ENCODE data around the gene POU6F2. TPM values are rescaled to one million over a fixed set of nuclear protein-coding genes. Genes with fewer than 3 reads are reported as not detected.

POU6F2 gene
- total RNA-seq, 4 donors from 2014 or later: 0.91 TPM; not detected in 3

DNA sequence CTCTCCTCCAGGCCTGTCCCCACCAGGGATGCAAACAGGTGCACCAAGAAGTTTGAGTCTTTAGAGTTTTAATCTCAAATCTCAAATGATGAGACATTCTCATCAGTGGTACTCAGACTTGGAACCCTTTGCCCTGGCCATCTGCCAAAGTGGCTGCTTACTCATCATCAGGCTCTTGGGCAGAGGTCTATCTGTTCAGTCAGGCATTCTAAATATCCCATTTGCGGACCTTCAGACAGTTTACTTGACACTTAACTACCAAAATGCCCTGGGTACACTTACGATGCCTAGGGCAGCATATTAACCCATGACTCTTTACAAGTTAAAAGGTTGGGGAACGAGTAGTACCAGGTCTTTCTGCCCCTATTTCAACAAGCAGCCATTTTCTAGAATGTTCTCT, 527.3 kb downstream of the POU6F2 start:
- Histone ChIP-seq H3K4me1 (no peaks in the 10 kb centered on the region), H3K4me3 (no peak overlapping the region), H3K27ac (no peak overlapping the region), H3K36me3 (no peaks in the 10 kb centered on the region), H3K27me3 (no peaks in the 10 kb centered on the region), H3K9me3 (no peaks in the 10 kb centered on the region)
- no peak for TF ChIP-seq POLR2A (IDR thresholded peaks at IDR 0.05)
- TF ChIP-seq, protein P1, sequence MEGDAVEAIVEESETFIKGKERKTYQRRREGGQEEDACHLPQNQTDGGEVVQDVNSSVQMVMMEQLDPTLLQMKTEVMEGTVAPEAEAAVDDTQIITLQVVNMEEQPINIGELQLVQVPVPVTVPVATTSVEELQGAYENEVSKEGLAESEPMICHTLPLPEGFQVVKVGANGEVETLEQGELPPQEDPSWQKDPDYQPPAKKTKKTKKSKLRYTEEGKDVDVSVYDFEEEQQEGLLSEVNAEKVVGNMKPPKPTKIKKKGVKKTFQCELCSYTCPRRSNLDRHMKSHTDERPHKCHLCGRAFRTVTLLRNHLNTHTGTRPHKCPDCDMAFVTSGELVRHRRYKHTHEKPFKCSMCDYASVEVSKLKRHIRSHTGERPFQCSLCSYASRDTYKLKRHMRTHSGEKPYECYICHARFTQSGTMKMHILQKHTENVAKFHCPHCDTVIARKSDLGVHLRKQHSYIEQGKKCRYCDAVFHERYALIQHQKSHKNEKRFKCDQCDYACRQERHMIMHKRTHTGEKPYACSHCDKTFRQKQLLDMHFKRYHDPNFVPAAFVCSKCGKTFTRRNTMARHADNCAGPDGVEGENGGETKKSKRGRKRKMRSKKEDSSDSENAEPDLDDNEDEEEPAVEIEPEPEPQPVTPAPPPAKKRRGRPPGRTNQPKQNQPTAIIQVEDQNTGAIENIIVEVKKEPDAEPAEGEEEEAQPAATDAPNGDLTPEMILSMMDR (IDR thresholded peaks at IDR 0.05): no peak
- intact Hi-C loops (cut with DNase I; ENCODE audit: low total_unique reads): no loop called here
- peak in 1 of 2 donors; percentile 15 for DNase-seq

DNA sequence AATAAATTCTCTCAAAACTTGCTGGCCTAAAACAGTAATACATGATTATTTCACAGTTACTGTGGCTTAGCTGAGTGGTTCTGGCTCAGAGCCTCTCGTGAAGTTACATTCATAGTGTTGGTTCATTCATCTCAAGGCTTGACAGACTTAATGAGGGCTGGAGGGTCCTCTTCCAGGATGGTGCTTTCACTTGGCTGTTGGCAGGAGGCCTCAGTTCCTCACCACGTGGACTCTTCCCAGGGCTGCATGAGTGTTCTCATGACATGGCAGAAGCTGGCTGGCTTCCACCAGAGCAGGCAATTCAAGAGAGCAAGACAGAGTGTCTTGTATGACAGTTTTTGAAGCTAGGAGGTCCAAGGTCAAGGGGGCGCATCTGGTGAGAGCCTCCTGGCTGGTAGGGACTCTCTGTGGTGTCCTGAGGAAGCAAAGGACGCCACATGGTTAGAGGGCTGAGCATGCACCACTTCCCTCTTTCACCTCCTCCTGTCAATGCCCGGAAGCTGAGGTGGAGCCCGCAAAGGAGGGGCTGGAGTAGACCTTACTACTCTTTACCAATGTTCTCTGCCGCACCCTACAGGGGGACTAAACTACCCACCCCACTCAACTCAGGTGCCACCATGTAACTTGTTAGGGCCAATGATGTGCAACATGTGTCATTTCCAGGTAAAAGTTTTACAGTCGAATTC, 530.3 kb downstream of the POU6F2 start:
- DNase-seq: no peak
- Histone ChIP-seq H3K9me3 (no peaks in the 10 kb centered on the region), H3K36me3 (no peaks in the 10 kb centered on the region), H3K4me3 (no peak overlapping the region), H3K27me3 (no peaks in the 10 kb centered on the region), H3K4me1 (no peaks in the 10 kb centered on the region), H3K27ac (no peak overlapping the region)
- TF ChIP-seq, protein P1 (IDR thresholded peaks at IDR 0.05): no peak
- no peak for TF ChIP-seq POLR2A (IDR thresholded peaks at IDR 0.05)
- intact Hi-C loops (cut with DNase I; ENCODE audit: low total_unique reads): no loop called here

DNA sequence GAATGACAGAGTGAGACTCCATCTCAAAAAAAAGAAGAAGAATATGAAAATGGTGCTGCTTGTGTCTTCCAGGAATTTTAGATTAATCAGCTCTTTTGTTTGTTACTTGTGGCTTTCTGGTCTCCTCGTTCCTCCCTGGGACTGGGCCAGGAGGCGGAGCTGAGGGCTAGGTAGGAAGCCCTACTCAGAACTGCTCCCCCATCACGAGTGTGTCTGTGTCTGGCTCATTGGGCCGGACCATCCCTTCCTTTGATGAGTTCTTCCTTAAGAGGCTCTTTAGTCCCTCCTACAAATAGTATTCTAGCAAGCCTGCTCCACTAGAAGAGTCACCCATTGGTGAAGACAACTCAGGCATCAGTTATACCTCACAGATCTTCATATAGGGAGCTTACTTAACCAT, 531.7 kb downstream of the POU6F2 start:
- intact Hi-C loops (cut with DNase I; ENCODE audit: low total_unique reads): no loop called here
- TF ChIP-seq, protein P1 (IDR thresholded peaks at IDR 0.05): no peak
- TF ChIP-seq POLR2A (IDR thresholded peaks at IDR 0.05): no peak
- no peaks in the 10 kb centered on the region for H3K4me1 ChIP-seq
- H3K36me3 ChIP-seq: no peaks in the 10 kb centered on the region
- no peak overlapping the region for H3K4me3 ChIP-seq
- no peak for DNase-seq
- H3K27ac ChIP-seq: no peak overlapping the region
- no peaks in the 10 kb centered on the region for H3K9me3 ChIP-seq
- no peaks in the 10 kb centered on the region for H3K27me3 ChIP-seq

DNA sequence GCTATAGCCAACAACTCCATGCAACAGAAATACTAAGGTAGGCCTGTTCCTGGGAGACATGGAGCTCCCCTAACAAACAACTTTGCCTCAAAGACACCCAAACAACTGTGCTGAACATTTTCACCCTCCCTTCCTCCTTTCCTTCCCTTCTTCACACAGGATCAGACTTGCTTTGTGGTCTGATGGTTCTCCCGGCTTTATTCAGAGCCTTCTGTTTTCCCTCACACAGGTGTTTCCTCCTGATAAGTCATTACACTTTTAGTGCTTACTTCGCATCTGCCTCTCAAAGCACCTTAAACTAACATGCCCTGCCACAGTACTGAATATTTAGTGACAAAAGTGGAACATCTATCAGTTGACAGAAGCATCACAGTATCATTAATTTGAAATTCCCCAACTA, 532.2 kb downstream of the POU6F2 start:
- Histone ChIP-seq H3K4me3 (no peak overlapping the region), H3K36me3 (no peaks in the 10 kb centered on the region), H3K27me3 (no peaks in the 10 kb centered on the region), H3K27ac (no peak overlapping the region), H3K4me1 (no peaks in the 10 kb centered on the region), H3K9me3 (no peaks in the 10 kb centered on the region)
- intact Hi-C loops (cut with DNase I; ENCODE audit: low total_unique reads): no loop called here
- TF ChIP-seq POLR2A (IDR thresholded peaks at IDR 0.05): no peak
- TF ChIP-seq, protein P1 (IDR thresholded peaks at IDR 0.05): no peak
- DNase-seq: no peak

DNA sequence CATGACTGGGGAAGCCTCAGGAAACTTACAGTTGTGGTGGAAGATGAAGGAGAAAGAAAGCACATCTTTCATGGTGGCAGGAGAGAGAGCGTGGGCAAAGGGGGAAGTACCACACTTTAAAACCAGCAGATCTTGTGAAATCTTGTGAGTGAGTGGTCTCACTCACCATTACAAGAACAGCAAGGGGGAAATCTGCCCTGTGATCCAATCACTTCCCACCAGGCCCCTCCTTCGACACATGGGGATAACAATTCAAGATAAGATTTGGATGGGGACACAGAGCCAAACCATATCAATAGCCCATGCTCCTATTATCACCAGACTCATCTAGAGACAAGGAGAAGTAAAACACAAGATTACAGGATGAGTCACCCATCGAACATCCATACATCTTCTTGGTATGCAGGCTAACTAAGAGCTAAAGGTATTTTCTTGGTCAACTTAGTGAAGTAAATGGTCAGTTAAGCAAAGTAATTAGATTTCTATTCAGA, 533.2 kb downstream of the POU6F2 start:
- Histone ChIP-seq H3K27ac (no peak overlapping the region), H3K9me3 (no peaks in the 10 kb centered on the region), H3K4me3 (no peak overlapping the region), H3K36me3 (no peaks in the 10 kb centered on the region), H3K4me1 (no peaks in the 10 kb centered on the region), H3K27me3 (no peaks in the 10 kb centered on the region)
- DNase-seq: no peak
- TF ChIP-seq, protein P1 (IDR thresholded peaks at IDR 0.05): no peak
- TF ChIP-seq POLR2A (IDR thresholded peaks at IDR 0.05): no peak
- intact Hi-C loops (cut with DNase I; ENCODE audit: low total_unique reads): no loop called here
